Measurements from ENCODE around the gene ZNF622. TPM values are rescaled to one million over a fixed set of nuclear protein-coding genes. Genes with fewer than 3 reads are reported as not detected.
A peak's percentile ranks its signal among the peaks of the same experiment; 100 is the strongest.

ZNF622 gene
- total RNA-seq, 3 donors from 2014 or later: 34.1 to 48.5 (median 38.4) TPM

- H3K4me1 ChIP-seq (ENCODE audit: low read depth): peaks cover 47% of the 10 kb centered on the region
- no peaks in the 10 kb centered on the region for H3K9me3 ChIP-seq
- TF ChIP-seq CTCF (IDR thresholded peaks at IDR 0.05): no peak
- no peaks in the 10 kb centered on the region for H3K36me3 ChIP-seq (ENCODE audit: low read depth)
- peak; percentile 35 for ATAC-seq
- intact Hi-C loops (cut with DNase I, micrococcal nuclease): loop anchor here in 1 of 2 donors (5.0 to 10.0 kb wide), 2 partner anchors 55 to 177 kb away; no protein-coding TSS in a partner anchor
- DNase-seq: peak in 1 of 3 donors; percentile 41
- H3K4me3 ChIP-seq: no peak overlapping the region
These were observed 21.9 kb upstream of the ZNF622 start for GRCh38 chr5:16487456-16487855.

- Histone ChIP-seq H3K4me1 (ENCODE audit: low read depth) (peaks cover 47% of the 10 kb centered on the region), H3K9me3 (no peaks in the 10 kb centered on the region), H3K4me3 (no peak overlapping the region), H3K36me3 (ENCODE audit: low read depth) (no peaks in the 10 kb centered on the region)
- peak in 1 of 3 donors; percentile 37 for DNase-seq
- intact Hi-C loops (cut with DNase I, micrococcal nuclease): loop anchor here in 1 of 2 donors (5.0 to 10.0 kb wide), 2 partner anchors 56 to 178 kb away; no protein-coding TSS in a partner anchor
- ATAC-seq: peak; percentile 71
- no peak for TF ChIP-seq CTCF (IDR thresholded peaks at IDR 0.05)
These were observed 21.1 kb upstream of the ZNF622 start for GRCh38 chr5:16486711-16487111.

- ATAC-seq: no peak
- H3K4me1 ChIP-seq (ENCODE audit: low read depth): peaks cover 47% of the 10 kb centered on the region
These were observed 20.1 kb upstream of the ZNF622 start for GRCh38 chr5:16485656-16486055.

GRCh38 chr5:16484081-16484480, 18.5 kb upstream of the ZNF622 start:
- no peaks in the 10 kb centered on the region for H3K9me3 ChIP-seq
- H3K4me1 ChIP-seq (ENCODE audit: low read depth): peaks cover 40% of the 10 kb centered on the region
- DNase-seq: no peak
- intact Hi-C loops (cut with DNase I, micrococcal nuclease): loop anchor here in 1 of 2 donors (10.0 kb wide), 1 partner anchor 181 kb away; no protein-coding TSS in a partner anchor
- no peaks in the 10 kb centered on the region for H3K36me3 ChIP-seq (ENCODE audit: low read depth)
- H3K4me3 ChIP-seq: no peak overlapping the region
- no peak for ATAC-seq
- TF ChIP-seq CTCF (IDR thresholded peaks at IDR 0.05): no peak

More at GRCh38 chr5:16485656-16486055, 20.1 kb upstream of the ZNF622 start:
- Histone ChIP-seq H3K9me3 (no peaks in the 10 kb centered on the region), H3K36me3 (ENCODE audit: low read depth) (no peaks in the 10 kb centered on the region), H3K4me3 (no peak overlapping the region)
- no peak for TF ChIP-seq CTCF (IDR thresholded peaks at IDR 0.05)
- intact Hi-C loops (cut with DNase I, micrococcal nuclease): loop anchor here in 1 of 2 donors (5.0 to 10.0 kb wide), 2 partner anchors 57 to 179 kb away; no protein-coding TSS in a partner anchor
- DNase-seq: no peak

GRCh38 chr5:16483361-16483760, 17.8 kb upstream of the ZNF622 start:
- intact Hi-C loops (cut with DNase I, micrococcal nuclease): loop anchor here in 1 of 2 donors (10.0 kb wide), 1 partner anchor 181 kb away; no protein-coding TSS in a partner anchor
- Histone ChIP-seq H3K4me1 (ENCODE audit: low read depth) (peaks cover 37% of the 10 kb centered on the region), H3K4me3 (no peak overlapping the region), H3K36me3 (ENCODE audit: low read depth) (no peaks in the 10 kb centered on the region), H3K9me3 (no peaks in the 10 kb centered on the region)
- ATAC-seq (peak; percentile 80), DNase-seq (peak in 1 of 3 donors; percentile 60)
- TF ChIP-seq CTCF (IDR thresholded peaks at IDR 0.05): no peak
